HepG2 (cell line): Measurements from ENCODE around the gene BCAM. TPM values are rescaled to one million over a fixed set of nuclear protein-coding genes. Genes with fewer than 3 reads are reported as not detected.

ENCODE experiments used
- ATAC-seq: fragments of 200-7000 bp; cut with Tn5 transposase; 3 replicates; pipeline ENCODE4 v1.9.1; 2020; ENCODE audit warnings: mild to moderate bottlenecking, moderate library complexity
- BruUV-seq: library from RNA; stranded (reverse); fragments of 400-500 nt; replicated peaks from 2 replicates; lab custom pipeline; 2021; lab: Mats Ljungman, UMichigan
- CTCF ChIA-PET: fragments of 300-600 bp; formaldehyde crosslinking; extraction: SDS; loops from one replicate; lab custom pipeline; 2021; ENCODE audit warnings: low total read pairs, inconsistent platforms, low intra/inter-chr PET ratio; lab: Yijun Ruan, JAX
- POLR2A ChIA-PET: fragments of 350-600 bp; sonication (Branson Sonifier 250); formaldehyde crosslinking; loops from one replicate; lab custom pipeline; 2020; ENCODE audit warnings: antibody characterized with exemption, inconsistent platforms; lab: Yijun Ruan, JAX
- DNase-seq: peaks from one replicate; pipeline ENCODE4 v3.0.0-alpha.2; 2015; ENCODE audit warnings: low spot score
- FAIRE-seq: peaks from 3 replicates; lab custom pipeline; 2011; peaks lifted over from hg19 to GRCh38; lab: Jason Lieb, UNC
- H2AFZ ChIP-seq: one replicate; pipeline ENCODE4 v1.6.1; 2011; ENCODE audit warnings: low read length, inconsistent platforms
- H3K27ac ChIP-seq: fragments of 300-600 bp; 3 replicates; pipeline ENCODE4 v1.8.0; 2011; ENCODE audit warnings: mixed run types, mild to moderate bottlenecking, mixed read lengths, low read length, inconsistent platforms; ENCODE audit not compliant: insufficient read depth; ENCODE audit errors: extremely low read length
- H3K27me3 ChIP-seq, 2 experiments: fragments of 200-600 bp in 1 of 2; 2 replicates in 1 of 2; 3 replicates in 1 of 2; pipeline versions ENCODE4 v1.6.0 to v1.8.0; 2011; ENCODE audit warnings: low read length in 2 of 2, mild to moderate bottlenecking in 2 of 2, moderate library complexity in 2 of 2, inconsistent platforms in 1 of 2; ENCODE audit not compliant: insufficient read depth in 2 of 2, control insufficient read depth in 1 of 2
- H3K36me3 ChIP-seq, 2 experiments: fragments of 200-600 bp in 1 of 2; replicated peaks in 1 of 2; 2 replicates in 1 of 2; 3 replicates in 1 of 2; pipeline versions ENCODE4 v1.5.1 to v1.8.0; 2011; ENCODE audit warnings: low read length in 2 of 2, inconsistent platforms in 1 of 2; ENCODE audit not compliant: insufficient read depth in 2 of 2, control insufficient read depth in 1 of 2
- H3K4me1 ChIP-seq: 2 replicates; pipeline ENCODE4 v1.5.1; 2012; ENCODE audit warnings: low read length, inconsistent platforms; ENCODE audit not compliant: insufficient read depth
- H3K4me2 ChIP-seq: 2 replicates; pipeline ENCODE4 v1.6.0; 2011; ENCODE audit warnings: low read depth, low read length, inconsistent platforms
- H3K4me3 ChIP-seq, 3 experiments: fragments of 200-600 bp in 1 of 3; sonication (generic), shearing (Covaris generic) in 1 of 3; replicated peaks in 1 of 3; 2 replicates each; pipeline ENCODE4 v1.5.1; 2011 to 2016; ENCODE audit warnings: low read length in 3 of 3, inconsistent platforms in 2 of 3, low read depth in 2 of 3, mild to moderate bottlenecking in 2 of 3, control low read depth in 1 of 3, mixed read lengths in 1 of 3; ENCODE audit not compliant: insufficient read depth in 1 of 3
- H3K79me2 ChIP-seq: one replicate; pipeline ENCODE4 v1.6.1; 2011; ENCODE audit warnings: low read length, inconsistent platforms; ENCODE audit not compliant: insufficient read depth
- H3K9ac ChIP-seq: 2 replicates; pipeline ENCODE4 v1.6.0; 2011; ENCODE audit warnings: mild to moderate bottlenecking, low read depth, low read length, inconsistent platforms; ENCODE audit not compliant: insufficient read depth
- H3K9me3 ChIP-seq: 2 replicates; pipeline ENCODE4 v1.5.1; 2012; ENCODE audit warnings: mild to moderate bottlenecking, low read length
- H4K20me1 ChIP-seq: 2 replicates; pipeline ENCODE4 v1.6.0; 2011; ENCODE audit warnings: inconsistent platforms, mild to moderate bottlenecking, low read length, moderate library complexity; ENCODE audit not compliant: insufficient read depth
- DR1 ChIP-seq: sonication (generic); formaldehyde crosslinking; IDR thresholded peaks from 2 replicates; pipeline ENCODE4 v1.8.0; 2021; ENCODE audit warnings: mild to moderate bottlenecking, missing genetic modification reagents, inconsistent platforms
- JUN ChIP-seq: sonication (generic); formaldehyde crosslinking; IDR thresholded peaks from 2 replicates; pipeline ENCODE4 v1.4.0; 2020; ENCODE audit warnings: mild to moderate bottlenecking, missing genetic modification reagents
- MYC ChIP-seq: sonication (generic); formaldehyde crosslinking; IDR thresholded peaks from 2 replicates; pipeline ENCODE4 v1.9.0; 2021; ENCODE audit warnings: missing genetic modification reagents, borderline replicate concordance
- NR1H2 ChIP-seq: sonication (generic); formaldehyde crosslinking; IDR thresholded peaks from 2 replicates; pipeline ENCODE4 v1.8.1; 2022; ENCODE audit warnings: low read depth, missing genetic modification reagents, borderline replicate concordance
- PCBP1 ChIP-seq: fragments of 200-400 bp; formaldehyde crosslinking; IDR thresholded peaks from 2 replicates; pipeline ENCODE4 v1.6.1; 2017; ENCODE audit warnings: mild to moderate bottlenecking, low read depth, low read length, borderline replicate concordance
- POLR2A ChIP-seq, 2 experiments: IDR thresholded peaks; 2 replicates each; pipeline ENCODE4 v1.6.1; 2011; ENCODE audit warnings: low read depth in 2 of 2, low read length in 2 of 2, mild to moderate bottlenecking in 1 of 2, moderate library complexity in 1 of 2; ENCODE audit not compliant: insufficient read depth in 1 of 2
- TCF7 ChIP-seq: sonication (generic); IDR thresholded peaks from 2 replicates; pipeline ENCODE4 v1.6.1; 2016; ENCODE audit warnings: antibody characterized with exemption, low read depth
- WGBS: methylation state at CpG from one replicate; pipeline ENCODE4 v1.1.6; 2017; ENCODE audit warnings: low lambda C conversion rate; 5-methylcytosine and 5-hydroxymethylcytosine counted together
- in situ Hi-C: cut with HindIII; loops from 2 replicates; pipeline ENCODE4 v1.10.0; 2017; ENCODE audit warnings: low pct_unique_long_range_greater_than_20kb; ENCODE audit not compliant: extremely low pct_ligation_motif_present
- intact Hi-C: fragments of 100-400 bp; cut with micrococcal nuclease; formaldehyde crosslinking; loops from one replicate; pipeline ENCODE4 v1.10.0; 2022; ENCODE audit not compliant: unreplicated experiment
- polyA plus RNA-seq, 8 experiments: library from polyadenylated mRNA; depleted of rRNA in 3 of 8; stranded (reverse) in 7 of 8; unstranded in 1 of 8; fragments of >200 nt; fragmentation: Illumina TruSeq in 4 of 8; extraction: Trizol in 4 of 8; gene quantifications; 2 replicates each; pipeline versions ENCODE4 v1.2.1 to v1.2.3, GENCODE V29; 2011 to 2016; ENCODE audit warnings: low read depth in 4 of 8, missing spikeins in 1 of 8, mixed read lengths in 1 of 8; ENCODE audit not compliant: insufficient read depth in 1 of 8
- total RNA-seq, 5 experiments: library from RNA; depleted of rRNA; stranded (reverse); fragments of >200 nt; fragmentation: Illumina TruSeq; extraction: Trizol; gene quantifications; 2 replicates each; pipeline ENCODE4 v1.2.3, GENCODE V29; 2016; ENCODE audit warnings: low read depth in 1 of 5
- TF ChIP-seq, protein P1 (sequence below): sonication (generic); formaldehyde crosslinking; IDR thresholded peaks from 2 replicates; pipeline ENCODE4 v1.5.0; 2020; ENCODE audit warnings: mild to moderate bottlenecking, missing genetic modification reagents, borderline replicate concordance
- TF ChIP-seq, protein P2 (sequence below): sonication (generic); formaldehyde crosslinking; conservative IDR thresholded peaks from 2 replicates; pipeline ENCODE4 v1.4.0; 2020; ENCODE audit warnings: missing genetic modification reagents
- TF ChIP-seq, protein P3 (sequence below): sonication (generic); formaldehyde crosslinking; IDR thresholded peaks from 2 replicates; pipeline ENCODE4 v1.4.0; 2020; ENCODE audit warnings: mild to moderate bottlenecking, missing genetic modification reagents

BCAM gene
- total and polyA plus RNA-seq, 2 of the 13 experiments (the other 11 are each of a cell fraction or from before 2014, with no cell fraction given) = 51.2 to 62.7 TPM

DNA sequence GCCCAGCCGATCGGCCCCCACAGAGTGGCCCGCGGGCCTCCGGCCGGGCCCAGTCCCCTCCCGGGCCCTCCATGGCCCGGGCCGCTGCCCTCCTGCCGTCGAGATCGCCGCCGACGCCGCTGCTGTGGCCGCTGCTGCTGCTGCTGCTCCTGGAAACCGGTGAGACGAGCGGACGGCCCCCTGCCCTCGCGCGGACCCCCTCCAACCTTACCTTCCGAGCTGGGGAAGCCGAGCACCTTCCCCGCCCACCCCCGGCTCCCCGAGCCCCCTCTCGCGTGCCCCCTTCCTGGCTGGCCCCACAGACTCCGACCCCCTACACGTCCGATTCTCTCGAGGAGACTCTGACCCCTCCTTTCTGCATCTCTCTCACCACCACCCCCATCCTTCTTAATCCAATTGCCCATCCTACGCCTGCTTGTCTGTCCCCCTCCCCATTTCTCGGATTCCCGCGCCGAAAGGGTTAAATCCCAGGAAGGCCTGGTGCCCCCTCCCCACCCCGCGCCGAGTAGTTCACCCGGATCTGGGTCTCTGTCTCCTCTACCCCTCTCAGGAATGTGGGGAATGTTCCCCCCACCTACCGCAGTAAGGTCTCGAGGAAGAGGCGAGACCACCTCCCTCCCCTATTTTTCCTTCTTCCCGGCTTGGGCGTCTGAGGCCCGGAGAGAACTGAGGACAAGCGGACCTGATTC lies 37.7 kb downstream of the BCAM start:
- no peak for FAIRE-seq
- BruUV-seq = no TSS peak
- 0 out of 4 replicates have a peak, but pooled peaks of 1 of the 2 experiments have one; percentile 19 for TF ChIP-seq POLR2A (IDR thresholded peaks at IDR 0.05; ENCODE audit: insufficient read depth in 1 of 2, low read depth in 2 of 2, low read length in 2 of 2)
- no peak for TF ChIP-seq PCBP1
- TF ChIP-seq, protein P1, sequence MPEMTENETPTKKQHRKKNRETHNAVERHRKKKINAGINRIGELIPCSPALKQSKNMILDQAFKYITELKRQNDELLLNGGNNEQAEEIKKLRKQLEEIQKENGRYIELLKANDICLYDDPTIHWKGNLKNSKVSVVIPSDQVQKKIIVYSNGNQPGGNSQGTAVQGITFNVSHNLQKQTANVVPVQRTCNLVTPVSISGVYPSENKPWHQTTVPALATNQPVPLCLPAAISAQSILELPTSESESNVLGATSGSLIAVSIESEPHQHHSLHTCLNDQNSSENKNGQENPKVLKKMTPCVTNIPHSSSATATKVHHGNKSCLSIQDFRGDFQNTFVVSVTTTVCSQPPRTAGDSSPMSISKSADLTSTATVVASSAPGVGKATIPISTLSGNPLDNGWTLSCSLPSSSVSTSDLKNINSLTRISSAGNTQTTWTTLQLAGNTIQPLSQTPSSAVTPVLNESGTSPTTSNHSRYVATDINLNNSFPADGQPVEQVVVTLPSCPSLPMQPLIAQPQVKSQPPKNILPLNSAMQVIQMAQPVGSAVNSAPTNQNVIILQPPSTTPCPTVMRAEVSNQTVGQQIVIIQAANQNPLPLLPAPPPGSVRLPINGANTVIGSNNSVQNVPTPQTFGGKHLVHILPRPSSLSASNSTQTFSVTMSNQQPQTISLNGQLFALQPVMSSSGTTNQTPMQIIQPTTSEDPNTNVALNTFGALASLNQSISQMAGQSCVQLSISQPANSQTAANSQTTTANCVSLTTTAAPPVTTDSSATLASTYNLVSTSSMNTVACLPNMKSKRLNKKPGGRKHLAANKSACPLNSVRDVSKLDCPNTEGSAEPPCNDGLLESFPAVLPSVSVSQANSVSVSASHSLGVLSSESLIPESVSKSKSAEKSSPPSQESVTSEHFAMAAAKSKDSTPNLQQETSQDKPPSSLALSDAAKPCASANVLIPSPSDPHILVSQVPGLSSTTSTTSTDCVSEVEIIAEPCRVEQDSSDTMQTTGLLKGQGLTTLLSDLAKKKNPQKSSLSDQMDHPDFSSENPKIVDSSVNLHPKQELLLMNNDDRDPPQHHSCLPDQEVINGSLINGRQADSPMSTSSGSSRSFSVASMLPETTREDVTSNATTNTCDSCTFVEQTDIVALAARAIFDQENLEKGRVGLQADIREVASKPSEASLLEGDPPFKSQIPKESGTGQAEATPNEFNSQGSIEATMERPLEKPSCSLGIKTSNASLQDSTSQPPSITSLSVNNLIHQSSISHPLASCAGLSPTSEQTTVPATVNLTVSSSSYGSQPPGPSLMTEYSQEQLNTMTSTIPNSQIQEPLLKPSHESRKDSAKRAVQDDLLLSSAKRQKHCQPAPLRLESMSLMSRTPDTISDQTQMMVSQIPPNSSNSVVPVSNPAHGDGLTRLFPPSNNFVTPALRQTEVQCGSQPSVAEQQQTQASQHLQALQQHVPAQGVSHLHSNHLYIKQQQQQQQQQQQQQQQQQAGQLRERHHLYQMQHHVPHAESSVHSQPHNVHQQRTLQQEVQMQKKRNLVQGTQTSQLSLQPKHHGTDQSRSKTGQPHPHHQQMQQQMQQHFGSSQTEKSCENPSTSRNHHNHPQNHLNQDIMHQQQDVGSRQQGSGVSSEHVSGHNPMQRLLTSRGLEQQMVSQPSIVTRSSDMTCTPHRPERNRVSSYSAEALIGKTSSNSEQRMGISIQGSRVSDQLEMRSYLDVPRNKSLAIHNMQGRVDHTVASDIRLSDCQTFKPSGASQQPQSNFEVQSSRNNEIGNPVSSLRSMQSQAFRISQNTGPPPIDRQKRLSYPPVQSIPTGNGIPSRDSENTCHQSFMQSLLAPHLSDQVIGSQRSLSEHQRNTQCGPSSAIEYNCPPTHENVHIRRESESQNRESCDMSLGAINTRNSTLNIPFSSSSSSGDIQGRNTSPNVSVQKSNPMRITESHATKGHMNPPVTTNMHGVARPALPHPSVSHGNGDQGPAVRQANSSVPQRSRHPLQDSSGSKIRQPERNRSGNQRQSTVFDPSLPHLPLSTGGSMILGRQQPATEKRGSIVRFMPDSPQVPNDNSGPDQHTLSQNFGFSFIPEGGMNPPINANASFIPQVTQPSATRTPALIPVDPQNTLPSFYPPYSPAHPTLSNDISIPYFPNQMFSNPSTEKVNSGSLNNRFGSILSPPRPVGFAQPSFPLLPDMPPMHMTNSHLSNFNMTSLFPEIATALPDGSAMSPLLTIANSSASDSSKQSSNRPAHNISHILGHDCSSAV (CRISPR knock-in tag) = no peak
- TF ChIP-seq, protein P2, sequence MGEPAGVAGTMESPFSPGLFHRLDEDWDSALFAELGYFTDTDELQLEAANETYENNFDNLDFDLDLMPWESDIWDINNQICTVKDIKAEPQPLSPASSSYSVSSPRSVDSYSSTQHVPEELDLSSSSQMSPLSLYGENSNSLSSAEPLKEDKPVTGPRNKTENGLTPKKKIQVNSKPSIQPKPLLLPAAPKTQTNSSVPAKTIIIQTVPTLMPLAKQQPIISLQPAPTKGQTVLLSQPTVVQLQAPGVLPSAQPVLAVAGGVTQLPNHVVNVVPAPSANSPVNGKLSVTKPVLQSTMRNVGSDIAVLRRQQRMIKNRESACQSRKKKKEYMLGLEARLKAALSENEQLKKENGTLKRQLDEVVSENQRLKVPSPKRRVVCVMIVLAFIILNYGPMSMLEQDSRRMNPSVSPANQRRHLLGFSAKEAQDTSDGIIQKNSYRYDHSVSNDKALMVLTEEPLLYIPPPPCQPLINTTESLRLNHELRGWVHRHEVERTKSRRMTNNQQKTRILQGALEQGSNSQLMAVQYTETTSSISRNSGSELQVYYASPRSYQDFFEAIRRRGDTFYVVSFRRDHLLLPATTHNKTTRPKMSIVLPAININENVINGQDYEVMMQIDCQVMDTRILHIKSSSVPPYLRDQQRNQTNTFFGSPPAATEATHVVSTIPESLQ (CRISPR knock-in tag) = no peak
- TF ChIP-seq NR1H2 (CRISPR knock-in tag) = no peak
- TF ChIP-seq, protein P3, sequence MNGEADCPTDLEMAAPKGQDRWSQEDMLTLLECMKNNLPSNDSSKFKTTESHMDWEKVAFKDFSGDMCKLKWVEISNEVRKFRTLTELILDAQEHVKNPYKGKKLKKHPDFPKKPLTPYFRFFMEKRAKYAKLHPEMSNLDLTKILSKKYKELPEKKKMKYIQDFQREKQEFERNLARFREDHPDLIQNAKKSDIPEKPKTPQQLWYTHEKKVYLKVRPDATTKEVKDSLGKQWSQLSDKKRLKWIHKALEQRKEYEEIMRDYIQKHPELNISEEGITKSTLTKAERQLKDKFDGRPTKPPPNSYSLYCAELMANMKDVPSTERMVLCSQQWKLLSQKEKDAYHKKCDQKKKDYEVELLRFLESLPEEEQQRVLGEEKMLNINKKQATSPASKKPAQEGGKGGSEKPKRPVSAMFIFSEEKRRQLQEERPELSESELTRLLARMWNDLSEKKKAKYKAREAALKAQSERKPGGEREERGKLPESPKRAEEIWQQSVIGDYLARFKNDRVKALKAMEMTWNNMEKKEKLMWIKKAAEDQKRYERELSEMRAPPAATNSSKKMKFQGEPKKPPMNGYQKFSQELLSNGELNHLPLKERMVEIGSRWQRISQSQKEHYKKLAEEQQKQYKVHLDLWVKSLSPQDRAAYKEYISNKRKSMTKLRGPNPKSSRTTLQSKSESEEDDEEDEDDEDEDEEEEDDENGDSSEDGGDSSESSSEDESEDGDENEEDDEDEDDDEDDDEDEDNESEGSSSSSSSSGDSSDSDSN (CRISPR knock-in tag) = no peak
- TF ChIP-seq DR1 = no peak
- no peak for TF ChIP-seq TCF7
- TF ChIP-seq JUN (CRISPR knock-in tag) = no peak
- peak; percentile 21; the same call in 1 of the 2 replicates for TF ChIP-seq MYC (CRISPR knock-in tag)

More for the DNA sequence above, 37.7 kb downstream of the BCAM start:
- Histone ChIP-seq H4K20me1 (peaks cover 36% of the 10 kb centered on the region), H2AFZ (no peak overlapping the region), H3K79me2 (peaks cover 54% of the 10 kb centered on the region), H3K27me3 (no peaks in the 10 kb centered on the region; a peak in 1 of 5 replicates), H3K4me2 (peak overlapping the region; percentile 95), H3K9ac (peak overlapping the region; percentile 100), H3K36me3 (peaks cover 0 to 4% of the 10 kb centered on the region in 2 experiments; a peak in 2 of 5 replicates), H3K9me3 (no peaks in the 10 kb centered on the region), H3K4me3 (peak overlapping the region; percentile 76 to 95 (median 84)), H3K27ac (peak overlapping the region; percentile 95), H3K4me1 (peaks cover 51% of the 10 kb centered on the region)
- POLR2A ChIA-PET = interaction anchor here (1.0 to 2.0 kb wide), 19 partner anchors 10 to 231 kb away, joined by 3 to 23 read pairs (median 5); partner anchors contain the start of genes APOC1, APOE, BCAM and CLPTM1
- CTCF ChIA-PET = interaction anchor here (1.1 to 3.8 kb wide), 4 partner anchors 39 to 69 kb away, joined by 4 to 50 read pairs (median 20); partner anchors contain the start of gene CBLC
- DNase-seq (no peak), ATAC-seq (no peak)
- WGBS = 3% methylated on average over 28 of the region's 51 CpGs
- in situ Hi-C loops (loop anchor here (5.0 to 10.0 kb wide), 2 partner anchors 52 to 159 kb away; no protein-coding TSS in a partner anchor), intact Hi-C loops (loop anchor here (2.0 to 10.0 kb wide), 2 partner anchors 44 to 108 kb away; partner anchors contain the start of genes CLPTM1 and TOMM40)
